Measurements from ENCODE around the gene ATP6AP2.

GRCh38 chrX:40546870-40547269 lies 33.9 kb upstream of the ATP6AP2 start:
- no peak for TF ChIP-seq EZH2 (IDR thresholded peaks at IDR 0.05; ENCODE audit: low read depth, low read length, severe bottlenecking)
- no peak for TF ChIP-seq SIX5 (IDR thresholded peaks at IDR 0.05; ENCODE audit: low read depth, low read length)
- no peak for TF ChIP-seq USF2 (IDR thresholded peaks at IDR 0.05; ENCODE audit: low read length)
